ENCODE data around the gene SMARCAD1. TPM values are rescaled to one million over a fixed set of nuclear protein-coding genes. Genes with fewer than 3 reads are reported as not detected.

Gene SMARCAD1
- total RNA-seq, 1 donor from 2014 or later, result 36.0 TPM

DNA sequence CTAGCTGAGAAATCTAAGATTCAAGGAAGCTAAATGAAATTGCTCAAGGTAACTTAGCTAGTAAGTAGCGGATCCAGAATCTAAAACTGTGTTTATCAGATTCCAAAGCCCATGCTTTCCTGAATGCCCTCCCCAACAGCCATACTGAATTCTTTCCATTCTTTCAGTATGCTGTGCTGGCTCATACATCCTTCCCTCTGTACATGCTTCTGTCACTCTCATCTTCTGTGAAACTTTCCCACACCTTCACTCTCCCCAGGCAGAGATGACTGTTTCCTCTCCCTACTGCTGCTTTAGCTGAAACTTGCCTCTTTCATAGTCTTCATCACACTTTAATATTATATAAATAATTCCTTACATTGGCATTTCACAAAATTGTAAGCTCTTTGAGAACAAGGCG lies 39.3 kb upstream of the SMARCAD1 start:
- no peaks in the 10 kb centered on the region for H3K27me3 Mint-ChIP-seq (ENCODE audit: low read depth, unreplicated experiment)
- H3K9me3 Mint-ChIP-seq (ENCODE audit: unreplicated experiment), result peaks cover 6% of the 10 kb centered on the region
- Histone ChIP-seq H3K4me2 (ENCODE audit: low read length) (no peak overlapping the region), H3K4me3 (ENCODE audit: insufficient read depth, low read depth, low read length) (no peak overlapping the region), H3K9me3 (ENCODE audit: insufficient read depth, low read depth, low read length) (no peaks in the 10 kb centered on the region), H3K4me1 (ENCODE audit: insufficient read depth, low read length) (no peaks in the 10 kb centered on the region), H3K27me3 (ENCODE audit: insufficient read depth, low read length) (no peaks in the 10 kb centered on the region), H2AFZ (ENCODE audit: low read depth, low read length) (no peak overlapping the region), H3K79me2 (ENCODE audit: insufficient read depth, low read length) (no peaks in the 10 kb centered on the region), H3K36me3 (ENCODE audit: insufficient read depth, low read length) (no peaks in the 10 kb centered on the region), H3K27ac (ENCODE audit: low read depth, low read length) (no peak overlapping the region), H3K9ac (ENCODE audit: low read length) (no peak overlapping the region), H4K20me1 (ENCODE audit: insufficient read depth, low read length) (no peaks in the 10 kb centered on the region)
- no peaks in the 10 kb centered on the region for H3K36me3 Mint-ChIP-seq (ENCODE audit: low read depth, unreplicated experiment)
- TF ChIP-seq, protein P1, sequence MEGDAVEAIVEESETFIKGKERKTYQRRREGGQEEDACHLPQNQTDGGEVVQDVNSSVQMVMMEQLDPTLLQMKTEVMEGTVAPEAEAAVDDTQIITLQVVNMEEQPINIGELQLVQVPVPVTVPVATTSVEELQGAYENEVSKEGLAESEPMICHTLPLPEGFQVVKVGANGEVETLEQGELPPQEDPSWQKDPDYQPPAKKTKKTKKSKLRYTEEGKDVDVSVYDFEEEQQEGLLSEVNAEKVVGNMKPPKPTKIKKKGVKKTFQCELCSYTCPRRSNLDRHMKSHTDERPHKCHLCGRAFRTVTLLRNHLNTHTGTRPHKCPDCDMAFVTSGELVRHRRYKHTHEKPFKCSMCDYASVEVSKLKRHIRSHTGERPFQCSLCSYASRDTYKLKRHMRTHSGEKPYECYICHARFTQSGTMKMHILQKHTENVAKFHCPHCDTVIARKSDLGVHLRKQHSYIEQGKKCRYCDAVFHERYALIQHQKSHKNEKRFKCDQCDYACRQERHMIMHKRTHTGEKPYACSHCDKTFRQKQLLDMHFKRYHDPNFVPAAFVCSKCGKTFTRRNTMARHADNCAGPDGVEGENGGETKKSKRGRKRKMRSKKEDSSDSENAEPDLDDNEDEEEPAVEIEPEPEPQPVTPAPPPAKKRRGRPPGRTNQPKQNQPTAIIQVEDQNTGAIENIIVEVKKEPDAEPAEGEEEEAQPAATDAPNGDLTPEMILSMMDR (IDR thresholded peaks at IDR 0.05; ENCODE audit: insufficient read depth, low read depth, low read length), result no peak
- no peak for TF ChIP-seq EZH2 (IDR thresholded peaks at IDR 0.05; ENCODE audit: insufficient read depth, low read length)
- H3K4me1 Mint-ChIP-seq (ENCODE audit: low read depth, unreplicated experiment), result peaks cover 2% of the 10 kb centered on the region
- no peak for FAIRE-seq
- no peak for DNase-seq (ENCODE audit: low read depth)
- peak overlapping the region; percentile 77 for H3K27ac Mint-ChIP-seq (ENCODE audit: unreplicated experiment)
- no peak overlapping the region for H3K4me3 Mint-ChIP-seq (ENCODE audit: unreplicated experiment)

DNA sequence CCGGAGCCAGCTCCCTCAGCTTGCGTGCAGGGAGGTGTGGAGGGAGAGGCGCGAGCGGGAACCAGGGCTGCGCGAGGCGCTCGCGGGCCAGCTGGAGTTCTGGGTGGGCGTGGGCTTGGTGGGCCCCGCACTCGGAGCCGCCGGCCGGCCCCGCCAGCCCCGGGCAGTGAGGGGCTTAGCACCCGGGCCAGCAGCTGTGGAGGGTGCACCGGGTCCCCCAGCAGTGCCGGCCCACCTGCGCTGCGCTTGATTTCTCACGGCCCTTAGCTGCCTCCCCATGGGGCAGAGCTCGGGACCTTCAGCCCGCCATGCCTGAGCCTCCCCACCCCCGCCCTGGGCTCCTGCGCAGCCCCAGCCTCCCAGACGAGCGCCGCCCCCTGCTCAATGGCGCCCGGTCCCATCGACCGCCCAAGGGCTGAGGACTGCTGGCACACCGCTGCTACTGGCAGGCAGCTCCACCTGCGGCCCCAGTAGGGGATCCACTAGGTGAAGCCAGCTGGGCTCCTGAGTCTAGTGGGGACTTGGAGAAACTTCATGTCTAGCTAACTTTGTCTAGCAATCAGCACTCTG lies 37.8 kb upstream of the SMARCAD1 start:
- Histone ChIP-seq H3K4me1 (ENCODE audit: insufficient read depth, low read length) (no peaks in the 10 kb centered on the region), H3K4me2 (ENCODE audit: low read length) (no peak overlapping the region), H3K36me3 (ENCODE audit: insufficient read depth, low read length) (no peaks in the 10 kb centered on the region), H2AFZ (ENCODE audit: low read depth, low read length) (no peak overlapping the region), H4K20me1 (ENCODE audit: insufficient read depth, low read length) (no peaks in the 10 kb centered on the region), H3K27me3 (ENCODE audit: insufficient read depth, low read length) (no peaks in the 10 kb centered on the region), H3K9me3 (ENCODE audit: insufficient read depth, low read depth, low read length) (no peaks in the 10 kb centered on the region), H3K27ac (ENCODE audit: low read depth, low read length) (no peak overlapping the region), H3K9ac (ENCODE audit: low read length) (no peak overlapping the region), H3K79me2 (ENCODE audit: insufficient read depth, low read length) (no peaks in the 10 kb centered on the region), H3K4me3 (ENCODE audit: insufficient read depth, low read depth, low read length) (no peak overlapping the region)
- H3K27me3 Mint-ChIP-seq (ENCODE audit: low read depth, unreplicated experiment), result no peaks in the 10 kb centered on the region
- H3K4me1 Mint-ChIP-seq (ENCODE audit: low read depth, unreplicated experiment), result peaks cover 2% of the 10 kb centered on the region
- H3K27ac Mint-ChIP-seq (ENCODE audit: unreplicated experiment), result no peak overlapping the region
- TF ChIP-seq EZH2 (IDR thresholded peaks at IDR 0.05; ENCODE audit: insufficient read depth, low read length), result no peak
- TF ChIP-seq, protein P1 (IDR thresholded peaks at IDR 0.05; ENCODE audit: insufficient read depth, low read depth, low read length), result no peak
- H3K4me3 Mint-ChIP-seq (ENCODE audit: unreplicated experiment), result no peak overlapping the region
- FAIRE-seq, result no peak
- no peaks in the 10 kb centered on the region for H3K36me3 Mint-ChIP-seq (ENCODE audit: low read depth, unreplicated experiment)
- no peak for DNase-seq (ENCODE audit: low read depth)
- H3K9me3 Mint-ChIP-seq (ENCODE audit: unreplicated experiment), result peaks cover 6% of the 10 kb centered on the region

DNA sequence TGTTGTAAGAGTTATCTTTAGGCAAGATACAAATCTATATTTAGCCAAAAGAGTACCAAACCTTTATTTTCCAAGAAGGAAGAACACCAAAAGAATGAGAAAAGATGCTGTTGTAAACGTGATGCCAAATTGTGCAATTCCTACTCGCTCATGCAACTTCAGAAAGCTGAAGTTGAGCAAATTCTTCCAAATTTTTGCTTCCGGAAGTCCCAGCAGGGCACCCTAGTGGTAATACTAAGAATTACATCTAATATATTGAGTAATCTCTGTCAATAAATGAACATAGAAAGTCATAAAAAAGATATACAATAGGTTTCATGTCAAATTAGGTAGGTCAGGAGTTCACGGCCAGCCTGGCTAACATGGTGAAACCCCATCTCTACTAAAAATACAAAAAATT lies 36.0 kb upstream of the SMARCAD1 start:
- no peak overlapping the region for H3K4me3 Mint-ChIP-seq (ENCODE audit: unreplicated experiment)
- no peaks in the 10 kb centered on the region for H3K9me3 ChIP-seq (ENCODE audit: insufficient read depth, low read depth, low read length)
- no peaks in the 10 kb centered on the region for H3K27me3 Mint-ChIP-seq (ENCODE audit: low read depth, unreplicated experiment)
- FAIRE-seq (no peak), DNase-seq (ENCODE audit: low read depth) (no peak)
- no peak overlapping the region for H3K27ac Mint-ChIP-seq (ENCODE audit: unreplicated experiment)
- no peaks in the 10 kb centered on the region for H3K79me2 ChIP-seq (ENCODE audit: insufficient read depth, low read length)
- H2AFZ ChIP-seq (ENCODE audit: low read depth, low read length), result no peak overlapping the region
- H3K4me1 ChIP-seq (ENCODE audit: insufficient read depth, low read length), result no peaks in the 10 kb centered on the region
- no peaks in the 10 kb centered on the region for H3K27me3 ChIP-seq (ENCODE audit: insufficient read depth, low read length)
- peaks cover 6% of the 10 kb centered on the region for H3K9me3 Mint-ChIP-seq (ENCODE audit: unreplicated experiment)
- TF ChIP-seq, protein P1 (IDR thresholded peaks at IDR 0.05; ENCODE audit: insufficient read depth, low read depth, low read length), result peak; percentile 28
- no peak for TF ChIP-seq EZH2 (IDR thresholded peaks at IDR 0.05; ENCODE audit: insufficient read depth, low read length)
- H3K4me1 Mint-ChIP-seq (ENCODE audit: low read depth, unreplicated experiment), result peaks cover 2% of the 10 kb centered on the region
- H3K9ac ChIP-seq (ENCODE audit: low read length), result no peak overlapping the region
- no peaks in the 10 kb centered on the region for H4K20me1 ChIP-seq (ENCODE audit: insufficient read depth, low read length)
- H3K27ac ChIP-seq (ENCODE audit: low read depth, low read length), result no peak overlapping the region
- no peaks in the 10 kb centered on the region for H3K36me3 Mint-ChIP-seq (ENCODE audit: low read depth, unreplicated experiment)
- H3K4me2 ChIP-seq (ENCODE audit: low read length), result no peak overlapping the region
- H3K4me3 ChIP-seq (ENCODE audit: insufficient read depth, low read depth, low read length), result no peak overlapping the region
- no peaks in the 10 kb centered on the region for H3K36me3 ChIP-seq (ENCODE audit: insufficient read depth, low read length)
